GM19193 (cell line): ENCODE data around the gene COL19A1.

Experiments
- POLR2A ChIP-seq: IDR thresholded peaks from 4 replicates; pipeline ENCODE4 v1.6.1; 2011; ENCODE audit not compliant: insufficient read depth, insufficient read length; ENCODE audit errors: extremely low read depth

COL19A1 gene

GRCh38 chr6:70221715-70222438 is 355.5 kb downstream of the COL19A1 start:
- no peak for TF ChIP-seq POLR2A

GRCh38 chr6:70222439-70222749 is 356.0 kb downstream of the COL19A1 start:
- TF ChIP-seq POLR2A = no peak

GRCh38 chr6:70225055-70225454 is 358.7 kb downstream of the COL19A1 start:
- TF ChIP-seq POLR2A = no peak

- no peak for TF ChIP-seq POLR2A
Measured at GRCh38 chr6:70231311-70231710, 365.0 kb downstream of the COL19A1 start.

- TF ChIP-seq POLR2A = no peak
Measured at GRCh38 chr6:70234561-70235236, 368.3 kb downstream of the COL19A1 start.

GRCh38 chr6:70236343-70236742 is 370.0 kb downstream of the COL19A1 start:
- no peak for TF ChIP-seq POLR2A

GRCh38 chr6:70241031-70241430 is 374.7 kb downstream of the COL19A1 start:
- TF ChIP-seq POLR2A = no peak

- TF ChIP-seq POLR2A = no peak
Measured at GRCh38 chr6:70241991-70242420, 375.6 kb downstream of the COL19A1 start.

GRCh38 chr6:70246118-70246517 is 379.8 kb downstream of the COL19A1 start:
- TF ChIP-seq POLR2A = no peak

GRCh38 chr6:70252604-70253003 is 386.2 kb downstream of the COL19A1 start:
- no peak for TF ChIP-seq POLR2A

- no peak for TF ChIP-seq POLR2A
Measured at GRCh38 chr6:70253923-70254322, 387.6 kb downstream of the COL19A1 start.

- no peak for TF ChIP-seq POLR2A
Measured at GRCh38 chr6:70254784-70255183, 388.4 kb downstream of the COL19A1 start.

GRCh38 chr6:70257768-70258273 is 391.5 kb downstream of the COL19A1 start:
- no peak for TF ChIP-seq POLR2A

- no peak for TF ChIP-seq POLR2A
Measured at GRCh38 chr6:70258483-70258882, 392.1 kb downstream of the COL19A1 start.
